Muscle of back (tissue), 11 donors: ENCODE data around the gene USP26. TPM values are rescaled to one million over a fixed set of nuclear protein-coding genes. Genes with fewer than 3 reads are reported as not detected.
"Not testable (repeated sequence)": the region's sequence is repeated elsewhere in the genome, so short reads cannot be mapped to it uniquely, and the experiment has no call there.

Source experiments
- DNase-seq, 3 donors: peaks; one replicate each; pipeline versions ENCODE4 v3.0.0 to v3.0.0-alpha.2; 2013
- polyA plus RNA-seq, 10 donors: library from polyadenylated mRNA; unstranded; fragments of 120-200 nt; gene quantifications; one replicate each; pipeline ENCODE4 v1.2.1, GENCODE V29; 2013; ENCODE audit not compliant: insufficient read length in 10 of 10

The USP26 gene
- polyA plus RNA-seq, 10 donors: not detected

DNA sequence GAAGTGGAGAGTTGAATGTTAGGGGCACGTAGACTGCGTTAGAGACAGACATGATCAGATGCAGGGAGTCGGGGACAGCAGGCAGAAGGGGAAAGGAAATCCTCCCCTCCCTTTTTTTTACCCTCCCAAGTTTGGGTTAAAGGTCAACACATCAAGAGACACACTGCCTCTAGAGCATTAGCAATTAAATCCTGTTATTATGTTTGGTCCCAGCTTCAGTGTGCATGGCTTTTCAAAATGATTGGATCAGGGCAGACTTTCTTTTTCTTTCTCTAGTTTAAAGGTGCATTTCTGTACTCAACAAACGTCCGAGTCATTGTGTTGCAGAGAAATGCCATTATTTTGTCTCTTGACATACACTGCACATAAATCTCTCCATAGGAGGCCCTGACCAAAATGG lies 63.9 kb downstream of the USP26 start:
- no peak for DNase-seq

GRCh38 chrX:133018229-133018628 lies 78.7 kb downstream of the USP26 start:
- no peak for DNase-seq

DNA sequence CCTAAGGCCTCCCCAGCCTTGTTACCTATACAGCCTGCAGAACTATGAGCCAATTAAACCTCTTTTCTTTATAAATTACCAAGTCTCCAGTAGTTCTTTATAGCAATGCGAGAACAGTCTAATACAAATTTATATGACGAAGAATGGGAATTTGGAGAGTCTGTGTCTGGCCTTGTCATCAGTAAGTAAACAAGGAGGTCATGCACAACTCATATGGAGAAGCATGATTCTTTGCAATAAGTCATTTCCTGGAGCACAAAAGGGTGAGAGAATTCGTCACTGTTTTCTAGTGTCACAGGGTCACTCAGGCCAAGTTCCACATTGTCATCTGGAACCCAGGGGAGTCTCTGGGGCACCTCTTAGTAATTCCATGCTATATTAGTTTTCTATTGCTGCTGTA lies 89.5 kb downstream of the USP26 start:
- no peak for DNase-seq

DNA sequence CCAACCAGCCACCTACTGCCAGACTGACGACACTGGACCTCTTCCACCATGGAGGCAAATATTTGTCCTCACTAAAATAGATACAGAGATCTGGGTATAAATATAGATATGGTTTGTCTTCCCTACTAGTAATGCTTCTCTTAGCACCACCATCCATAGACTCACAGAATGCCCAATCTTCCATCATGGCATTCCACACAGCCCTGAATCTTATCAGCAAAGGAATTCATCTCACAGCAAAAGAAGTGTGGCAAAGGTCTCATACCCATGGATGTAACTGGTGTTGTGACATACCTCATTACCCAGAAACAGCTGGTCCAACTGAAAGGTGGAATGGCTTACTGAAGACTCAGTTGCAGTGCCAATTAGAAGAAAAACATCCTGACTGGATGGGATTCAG lies 91.3 kb downstream of the USP26 start:
- no peak for DNase-seq

DNA sequence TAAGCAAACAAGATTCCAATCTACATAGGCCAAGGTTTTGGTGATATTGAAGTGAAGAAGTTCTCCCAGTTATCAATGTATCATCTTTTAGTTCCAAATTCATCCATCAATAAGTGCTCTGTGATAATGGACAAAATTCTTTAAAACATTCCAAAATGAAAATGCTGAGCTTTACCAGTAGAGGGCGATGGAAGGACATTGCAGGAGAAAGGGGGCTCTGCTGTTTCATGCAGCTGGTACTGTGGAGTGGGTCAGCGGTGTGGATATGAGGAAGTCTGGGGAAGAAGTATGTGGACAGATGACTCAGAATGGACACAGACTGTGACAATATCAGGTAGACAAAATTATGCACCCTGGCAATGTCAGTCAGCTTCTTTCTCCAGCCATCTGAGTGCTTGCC lies 91.9 kb downstream of the USP26 start:
- DNase-seq: peak; percentile 4 to 34 (median 9)

GRCh38 chrX:132999209-132999608 lies 97.7 kb downstream of the USP26 start:
- no peak for DNase-seq

DNA sequence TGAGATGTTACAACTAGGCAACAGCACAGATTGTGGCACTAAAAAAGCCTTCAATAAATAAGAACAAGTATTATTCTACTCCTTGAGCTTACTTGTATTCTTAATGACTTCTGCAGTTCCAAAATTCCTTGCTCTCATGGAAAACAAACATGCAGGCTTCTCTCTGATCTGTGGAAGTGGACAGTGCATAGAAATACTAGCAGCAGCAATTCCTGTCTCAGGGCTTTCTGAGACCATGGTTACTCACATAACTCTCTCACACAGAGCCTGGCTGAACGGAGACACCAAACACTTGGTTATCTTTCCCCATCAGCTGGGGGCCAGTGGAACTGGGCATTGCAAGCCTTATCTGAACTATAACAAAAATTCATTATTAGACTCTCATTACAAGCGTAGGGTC lies 106.1 kb downstream of the USP26 start:
- DNase-seq: no peak

DNA sequence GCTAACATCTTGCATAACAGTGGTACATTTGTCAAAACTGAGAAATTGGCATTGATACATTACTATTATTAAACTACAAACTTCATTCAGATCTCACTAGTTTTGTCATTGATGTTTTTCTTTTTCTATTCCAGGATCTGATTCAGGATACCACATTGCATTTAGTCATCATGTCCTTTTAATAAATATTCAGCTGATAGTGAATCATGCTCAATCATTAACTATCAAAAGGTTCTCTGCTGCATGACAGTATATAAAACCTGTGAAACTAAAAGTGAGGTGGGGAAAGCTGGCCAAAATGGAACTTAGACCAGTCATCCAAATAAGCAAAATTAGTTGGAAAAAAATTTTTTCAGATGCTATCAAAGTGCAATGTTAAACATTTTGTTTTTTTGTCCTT lies 110.4 kb downstream of the USP26 start:
- DNase-seq: no peak

- no peak for DNase-seq
Measured at GRCh38 chrX:132984058-132984650, 112.8 kb downstream of the USP26 start.

DNA sequence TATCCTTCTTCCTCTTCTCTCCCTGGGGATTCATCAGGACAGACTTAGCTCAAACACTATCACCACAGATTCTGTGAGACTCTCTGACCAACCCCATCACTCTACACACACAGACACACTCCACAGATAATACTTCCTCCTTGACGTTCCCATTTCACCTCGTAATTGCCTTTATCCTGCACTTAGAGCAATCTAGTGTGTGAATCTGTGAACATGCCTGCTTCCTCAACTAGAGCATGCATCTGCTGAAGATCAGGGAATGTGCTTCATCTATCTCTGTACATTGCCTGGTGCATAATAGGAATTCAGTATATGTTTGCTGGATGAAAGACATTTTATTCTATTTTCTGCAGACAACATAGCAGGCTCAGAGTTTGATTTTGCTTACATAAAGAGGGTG lies 113.4 kb downstream of the USP26 start:
- no peak for DNase-seq

DNA sequence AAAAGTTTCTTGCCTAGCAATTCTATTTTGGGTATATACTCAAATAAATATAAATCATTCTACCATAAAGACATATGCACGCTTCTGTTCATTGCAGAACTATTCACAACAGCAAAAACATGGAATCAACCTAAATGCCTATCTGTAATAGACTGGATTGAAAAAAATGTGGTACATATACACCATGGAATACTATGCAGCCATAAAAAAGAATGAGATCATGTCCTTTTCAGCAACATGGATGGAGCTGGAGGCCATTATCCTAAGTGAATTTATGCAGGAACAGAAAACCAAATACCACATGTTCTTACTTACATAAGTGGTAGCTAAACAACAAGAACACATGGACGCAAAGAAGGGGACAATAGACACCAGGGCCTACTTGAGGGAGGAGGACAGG lies 116.9 kb downstream of the USP26 start:
- DNase-seq: not testable (repeated sequence)

Other genes with a start within 250 kb of the USP26 start
- gene HS6ST2, start 138.5 kb downstream of the USP26 start, polyA plus RNA-seq: 10 to 100 TPM; 33.9 to 56.6 (median 44.2) TPM
- gene TFDP3, start 121.2 kb upstream of the USP26 start, polyA plus RNA-seq: not detected